ENCODE results near the gene ANKRD24.

DNA sequence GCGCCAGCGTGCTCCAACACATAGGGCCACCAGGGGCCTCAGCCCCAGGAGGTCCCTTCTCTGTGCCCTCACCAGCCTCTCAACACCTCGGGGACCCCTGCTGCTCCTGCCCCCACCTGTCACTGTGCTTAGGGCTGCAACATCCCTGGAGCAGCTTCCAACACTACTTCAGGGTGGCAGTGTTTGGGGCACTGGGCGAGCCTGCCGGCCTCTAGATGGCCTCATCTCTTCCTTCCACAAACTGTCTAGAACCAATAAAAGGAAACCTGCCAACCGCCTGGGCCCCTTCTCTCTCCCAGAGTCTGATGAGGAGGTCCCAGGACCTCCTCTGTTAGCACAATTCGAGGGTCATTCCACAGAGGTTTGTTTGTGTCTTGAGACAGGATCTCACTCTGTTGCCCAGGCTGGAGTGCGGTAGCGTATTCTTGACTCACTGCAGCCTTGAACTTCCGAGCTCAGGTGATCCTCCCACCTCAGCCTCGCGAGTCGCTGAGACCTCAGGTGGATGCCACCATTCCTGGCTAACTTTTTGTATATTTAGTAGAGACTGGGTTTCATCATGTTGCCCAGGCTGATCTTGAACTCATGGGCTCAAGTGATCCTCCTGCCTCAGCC, 86.4 kb downstream of the ANKRD24 start:
- TF ChIP-seq, protein P1, sequence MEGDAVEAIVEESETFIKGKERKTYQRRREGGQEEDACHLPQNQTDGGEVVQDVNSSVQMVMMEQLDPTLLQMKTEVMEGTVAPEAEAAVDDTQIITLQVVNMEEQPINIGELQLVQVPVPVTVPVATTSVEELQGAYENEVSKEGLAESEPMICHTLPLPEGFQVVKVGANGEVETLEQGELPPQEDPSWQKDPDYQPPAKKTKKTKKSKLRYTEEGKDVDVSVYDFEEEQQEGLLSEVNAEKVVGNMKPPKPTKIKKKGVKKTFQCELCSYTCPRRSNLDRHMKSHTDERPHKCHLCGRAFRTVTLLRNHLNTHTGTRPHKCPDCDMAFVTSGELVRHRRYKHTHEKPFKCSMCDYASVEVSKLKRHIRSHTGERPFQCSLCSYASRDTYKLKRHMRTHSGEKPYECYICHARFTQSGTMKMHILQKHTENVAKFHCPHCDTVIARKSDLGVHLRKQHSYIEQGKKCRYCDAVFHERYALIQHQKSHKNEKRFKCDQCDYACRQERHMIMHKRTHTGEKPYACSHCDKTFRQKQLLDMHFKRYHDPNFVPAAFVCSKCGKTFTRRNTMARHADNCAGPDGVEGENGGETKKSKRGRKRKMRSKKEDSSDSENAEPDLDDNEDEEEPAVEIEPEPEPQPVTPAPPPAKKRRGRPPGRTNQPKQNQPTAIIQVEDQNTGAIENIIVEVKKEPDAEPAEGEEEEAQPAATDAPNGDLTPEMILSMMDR (IDR thresholded peaks at IDR 0.05), result no peak
- TF ChIP-seq POLR2A (IDR thresholded peaks at IDR 0.05), result no peak

All from tibial nerve (tissue), 3 donors.